K562 (cell line): Measurements from ENCODE around the gene PRDM12. TPM values are rescaled to one million over a fixed set of nuclear protein-coding genes. Genes with fewer than 3 reads are reported as not detected.

Experiments
- ATAC-seq: fragments of 200-7000 bp; cut with Tn5 transposase; 3 replicates; pipeline ENCODE4 v1.9.1; 2020; ENCODE audit warnings: moderate library complexity
- BruUV-seq: library from RNA; stranded (reverse); fragments of 400-500 nt; replicated peaks from 2 replicates; lab custom pipeline; 2021; lab: Mats Ljungman, UMichigan
- CTCF ChIA-PET: fragments of 300-600 bp; formaldehyde crosslinking; extraction: SDS; loops from one replicate; lab custom pipeline; 2021; ENCODE audit warnings: low intra/inter-chr PET ratio; lab: Yijun Ruan, JAX
- POLR2A ChIA-PET: fragments of 300-600, 350-650 bp; sonication (Branson Sonifier 250); formaldehyde crosslinking; extraction: SDS; loops from one replicate; lab custom pipeline; 2021; ENCODE audit warnings: antibody characterized with exemption, inconsistent platforms; lab: Yijun Ruan, JAX
- DNase-seq, 4 experiments: peaks; one replicate each; pipeline versions ENCODE4 v3.0.0 to v3.0.0-alpha.2; 2011 to 2018; ENCODE audit warnings: low spot score in 3 of 4, mixed read lengths in 3 of 4; ENCODE audit errors: extremely low read depth in 1 of 4
- FAIRE-seq: peaks from 2 replicates; lab custom pipeline; 2011; peaks lifted over from hg19 to GRCh38; lab: Jason Lieb, UNC
- H2AFZ ChIP-seq: 2 replicates; pipeline ENCODE4 v1.6.0; 2011; ENCODE audit warnings: low read depth, low read length, control low read depth, inconsistent platforms
- H3K27ac ChIP-seq: fragments of 200-600 bp; 3 replicates; pipeline ENCODE4 v1.8.0; 2011; ENCODE audit warnings: low read depth, mild to moderate bottlenecking, control low read depth, inconsistent platforms, low read length, moderate library complexity, mixed read lengths; ENCODE audit errors: extremely low read depth
- H3K27me3 ChIP-seq, 2 experiments: fragments of 300-600 bp in 1 of 2; 2 replicates in 1 of 2; 3 replicates in 1 of 2; pipeline versions ENCODE4 v1.6.0 to v1.8.0; 2011; ENCODE audit warnings: inconsistent platforms in 2 of 2, low read length in 2 of 2, mild to moderate bottlenecking in 1 of 2, mixed read lengths in 1 of 2, moderate library complexity in 1 of 2; ENCODE audit not compliant: control insufficient read depth in 2 of 2, insufficient read depth in 2 of 2
- H3K36me3 ChIP-seq: fragments of 300-600 bp; 3 replicates; pipeline ENCODE4 v1.8.0; 2011; ENCODE audit warnings: mild to moderate bottlenecking, low read length, inconsistent platforms; ENCODE audit not compliant: control insufficient read depth, insufficient read depth
- H3K4me1 ChIP-seq, 2 experiments: fragments of 200-600 bp in 1 of 2; replicated peaks in 1 of 2; 2 replicates in 1 of 2; 3 replicates in 1 of 2; pipeline versions ENCODE4 v1.5.1 to v1.8.0; 2011; ENCODE audit warnings: inconsistent platforms in 2 of 2, low read length in 2 of 2, mild to moderate bottlenecking in 1 of 2, mixed read lengths in 1 of 2, moderate library complexity in 1 of 2; ENCODE audit not compliant: control insufficient read depth in 2 of 2, insufficient read depth in 2 of 2
- H3K4me2 ChIP-seq: 2 replicates; pipeline ENCODE4 v1.6.1; 2011; ENCODE audit warnings: low read length, control low read depth, inconsistent platforms, mixed read lengths; ENCODE audit not compliant: insufficient read depth
- H3K4me3 ChIP-seq: fragments of 200-600 bp; sonication (generic), shearing (Covaris generic); 2 replicates; pipeline ENCODE4 v1.5.1; 2016; ENCODE audit warnings: control low read depth, inconsistent platforms
- H3K79me2 ChIP-seq: fragments of 200-600 bp; 3 replicates; pipeline ENCODE4 v1.8.0; 2011; ENCODE audit warnings: low read length, inconsistent platforms; ENCODE audit not compliant: control insufficient read depth, insufficient read depth
- H3K9ac ChIP-seq, 2 experiments: 2 replicates each; pipeline versions ENCODE4 v1.6.0 to v1.6.1; 2011; ENCODE audit warnings: low read depth in 2 of 2, low read length in 2 of 2, control low read depth in 1 of 2, inconsistent platforms in 1 of 2, mild to moderate bottlenecking in 1 of 2, mixed read lengths in 1 of 2; ENCODE audit not compliant: insufficient read depth in 1 of 2
- H3K9me1 ChIP-seq: one replicate; pipeline ENCODE4 v1.6.0; 2011; ENCODE audit warnings: inconsistent platforms, mild to moderate bottlenecking, low read length, moderate library complexity; ENCODE audit not compliant: control insufficient read depth, insufficient read depth
- H3K9me3 ChIP-seq: replicated peaks from 2 replicates; pipeline ENCODE4 v1.5.1; 2011; ENCODE audit warnings: low read depth, low read length, inconsistent platforms; ENCODE audit not compliant: control insufficient read depth, insufficient read depth
- H4K20me1 ChIP-seq: replicated peaks from 2 replicates; pipeline ENCODE4 v1.6.1; 2011; ENCODE audit warnings: low read length, inconsistent platforms, mixed read lengths; ENCODE audit not compliant: control insufficient read depth, insufficient read depth
- ARHGAP35 ChIP-seq: fragments of 450-650 bp; IDR thresholded peaks from 2 replicates; pipeline ENCODE4 v1.6.1; 2018; ENCODE audit not compliant: partially characterized antibody
- DPF2 ChIP-seq: fragments of 450-650 bp; IDR thresholded peaks from 2 replicates; pipeline ENCODE4 v1.6.1; 2016
- ESRRA ChIP-seq: fragments of 450-650 bp; IDR thresholded peaks from 2 replicates; pipeline ENCODE4 v1.6.1; 2014; ENCODE audit warnings: low read depth, mild to moderate bottlenecking, moderate library complexity, borderline replicate concordance
- SAP30 ChIP-seq: fragments of 200-600 bp; sonication (generic); IDR thresholded peaks from 2 replicates; pipeline ENCODE4 v1.6.1; 2012; ENCODE audit warnings: borderline replicate concordance, low read depth, mild to moderate bottlenecking, moderate library complexity, low read length, control low read depth, inconsistent platforms; ENCODE audit not compliant: insufficient read depth, poor library complexity, severe bottlenecking
- WGBS: fragments of 100-300 bp; shearing (Covaris generic); methylation state at CpG from one replicate; pipeline ENCODE4 v1.1.6; 2016; ENCODE audit warnings: low coverage, mixed read lengths; ENCODE audit not compliant: insufficient coverage; ENCODE audit errors: missing lambda C conversion rate; 5-methylcytosine and 5-hydroxymethylcytosine counted together
- in situ Hi-C: fragments of 300-500 bp; cut with MboI; formaldehyde crosslinking; loops from 4 replicates; pipeline ENCODE4 v1.15.0; 2018; ENCODE audit warnings: inconsistent platforms, mixed read lengths
- intact Hi-C: fragments of 100-400 bp; cut with micrococcal nuclease; formaldehyde crosslinking; loops from 2 replicates; pipeline ENCODE4 v1.14.2; 2022
- polyA plus RNA-seq, 8 experiments: library from polyadenylated mRNA; depleted of rRNA in 4 of 8; stranded (reverse) in 5 of 8; unstranded in 3 of 8; fragments of >200 nt; fragmentation: Nextera tagmentation in 2 of 8; fragmentation: Illumina TruSeq in 1 of 8; extraction: Ambion mirVana in 2 of 8; extraction: Trizol in 1 of 8; gene quantifications; 2 replicates each; pipeline versions ENCODE4 v1.2.1 to v1.2.3, GENCODE V29; 2011 to 2014; ENCODE audit warnings: inconsistent platforms in 1 of 8, missing spikeins in 1 of 8
- total RNA-seq, 7 experiments: library from RNA; depleted of rRNA in 6 of 7; stranded (reverse); fragments of >200 nt in 6 of 7; fragmentation: Illumina TruSeq in 2 of 7; extraction: Trizol in 2 of 7; gene quantifications; 2 replicates each; pipeline versions ENCODE4 v1.2.1 to v1.2.3, GENCODE V29; 2011 to 2021; ENCODE audit warnings: low replicate concordance in 1 of 7
- TF ChIP-seq, protein P1 (sequence below): IDR thresholded peaks from 3 replicates; pipeline ENCODE4 v1.6.1; 2011; ENCODE audit warnings: borderline replicate concordance, mild to moderate bottlenecking; ENCODE audit not compliant: insufficient read length, insufficient read depth

PRDM12 gene
- total and polyA plus RNA-seq, 9 of the 15 experiments (the other 6 are each of a cell fraction or from before 2014, with no cell fraction given): 0.04 to 0.22 (median 0.07) TPM; not detected in 3

DNA sequence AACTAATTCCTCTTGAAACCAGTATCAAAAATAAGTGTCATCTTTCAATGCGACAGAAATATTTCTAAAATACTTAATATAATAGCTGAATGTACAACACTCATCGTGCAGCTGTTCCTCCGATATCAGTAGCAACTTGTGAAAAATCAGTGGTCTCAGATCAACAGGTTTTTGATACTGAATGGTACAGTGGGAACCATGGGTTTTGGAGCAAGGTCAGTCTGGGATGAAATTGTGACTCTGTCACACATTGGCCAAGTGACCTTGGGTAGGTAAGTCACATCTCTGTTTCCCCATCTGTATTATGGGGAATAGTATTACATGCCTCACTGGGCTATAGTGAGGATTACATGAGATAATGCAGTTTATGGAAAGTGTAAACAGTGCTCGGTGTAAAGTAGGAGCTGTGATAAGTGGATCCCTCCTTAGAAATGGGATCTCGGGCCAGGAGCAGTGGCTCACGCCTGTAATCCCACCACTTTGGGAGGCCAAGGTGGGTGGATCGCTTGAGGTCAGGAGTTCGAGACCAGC, 46.5 kb downstream of the PRDM12 start:
- no peak for FAIRE-seq
- Histone ChIP-seq H4K20me1 (peaks cover 19% of the 10 kb centered on the region), H3K9ac (no peak overlapping the region), H3K4me1 (peaks cover 7 to 16% of the 10 kb centered on the region in 2 experiments; a peak in 2 of 5 replicates), H3K27me3 (no peaks in the 10 kb centered on the region), H3K79me2 (peaks cover 29% of the 10 kb centered on the region), H3K9me1 (no peaks in the 10 kb centered on the region), H3K4me2 (no peak overlapping the region), H3K36me3 (peaks cover 9% of the 10 kb centered on the region; the same call in 2 of the 3 replicates), H2AFZ (no peak overlapping the region), H3K27ac (no peak overlapping the region), H3K9me3 (no peaks in the 10 kb centered on the region), H3K4me3 (no peak overlapping the region)
- intact Hi-C loops: no loop called here
- POLR2A ChIA-PET: interaction anchor here (0.9 to 1.1 kb wide), 2 partner anchors 8 to 11 kb away, joined by 3 read pairs; no protein-coding TSS in a partner anchor
- BruUV-seq: no TSS peak
- DNase-seq: no peak
- 80% methylated on average over 8 of the region's 8 CpGs for WGBS
- in situ Hi-C loops: loop anchor here (25.0 kb wide), 4 partner anchors 276 to 1001 kb away; no protein-coding TSS in a partner anchor
- no peak for TF ChIP-seq ARHGAP35
- TF ChIP-seq SAP30: no peak
- peak; percentile 63; the same call in 1 of the 2 replicates for TF ChIP-seq ESRRA
- TF ChIP-seq DPF2: no peak
- TF ChIP-seq, protein P1, sequence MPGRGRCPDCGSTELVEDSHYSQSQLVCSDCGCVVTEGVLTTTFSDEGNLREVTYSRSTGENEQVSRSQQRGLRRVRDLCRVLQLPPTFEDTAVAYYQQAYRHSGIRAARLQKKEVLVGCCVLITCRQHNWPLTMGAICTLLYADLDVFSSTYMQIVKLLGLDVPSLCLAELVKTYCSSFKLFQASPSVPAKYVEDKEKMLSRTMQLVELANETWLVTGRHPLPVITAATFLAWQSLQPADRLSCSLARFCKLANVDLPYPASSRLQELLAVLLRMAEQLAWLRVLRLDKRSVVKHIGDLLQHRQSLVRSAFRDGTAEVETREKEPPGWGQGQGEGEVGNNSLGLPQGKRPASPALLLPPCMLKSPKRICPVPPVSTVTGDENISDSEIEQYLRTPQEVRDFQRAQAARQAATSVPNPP: no peak
- no peak for ATAC-seq
- CTCF ChIA-PET: interaction anchor here (0.6 kb wide), 1 partner anchor 8 kb away, joined by 3 read pairs; no protein-coding TSS in a partner anchor
